VCaP (cell line): ENCODE results near the gene FNDC3B.
A peak's percentile ranks its signal among the peaks of the same experiment; 100 is the strongest.
"Not testable (repeated sequence)": the region's sequence is repeated elsewhere in the genome, so short reads cannot be mapped to it uniquely, and the experiment has no call there.

Source experiments
- H3K27ac ChIP-seq: fragments of 450-650 bp; 2 replicates; pipeline ENCODE4 v1.5.1; 2017
- CTCF ChIP-seq: fragments of 450-650 bp; conservative IDR thresholded peaks from 2 replicates; pipeline ENCODE4 v1.5.1; 2017; ENCODE audit warnings: mild to moderate bottlenecking, moderate library complexity

Gene FNDC3B

GRCh38 chr3:172236771-172237742 lies 197.7 kb downstream of the FNDC3B start:
- no peak for TF ChIP-seq CTCF
- no peak overlapping the region for H3K27ac ChIP-seq

- no peak overlapping the region for H3K27ac ChIP-seq
- TF ChIP-seq CTCF, result no peak
Measured at GRCh38 chr3:172238188-172238587, 198.8 kb downstream of the FNDC3B start.

- H3K27ac ChIP-seq, result no peak overlapping the region
- no peak for TF ChIP-seq CTCF
Measured at GRCh38 chr3:172239218-172239790, 199.9 kb downstream of the FNDC3B start.

GRCh38 chr3:172241405-172241804 lies 202.0 kb downstream of the FNDC3B start:
- no peak for TF ChIP-seq CTCF
- H3K27ac ChIP-seq, result no peak overlapping the region

GRCh38 chr3:172242471-172242870 lies 203.1 kb downstream of the FNDC3B start:
- H3K27ac ChIP-seq, result not testable (repeated sequence)

- H3K27ac ChIP-seq, result not testable (repeated sequence)
Measured at GRCh38 chr3:172243376-172243775, 204.0 kb downstream of the FNDC3B start.

- H3K27ac ChIP-seq, result no peak overlapping the region
- no peak for TF ChIP-seq CTCF
Measured at GRCh38 chr3:172244011-172244410, 204.6 kb downstream of the FNDC3B start.

- TF ChIP-seq CTCF, result no peak
- peak overlapping the region; percentile 67 for H3K27ac ChIP-seq
Measured at GRCh38 chr3:172245241-172245640, 205.9 kb downstream of the FNDC3B start.
